ENCODE results near the gene EEIG1. TPM values are rescaled to one million over a fixed set of nuclear protein-coding genes. Genes with fewer than 3 reads are reported as not detected.

The EEIG1 gene
- total RNA-seq, 4 donors from 2014 or later: 7.0 to 22.0 (median 16.3) TPM

GRCh38 chr9:128015696-128016095 is 34.9 kb upstream of the EEIG1 start:
- H3K27ac ChIP-seq: no peak overlapping the region
- TF ChIP-seq EP300 (IDR thresholded peaks at IDR 0.05): no peak
- TF ChIP-seq POLR2A (IDR thresholded peaks at IDR 0.05): no peak
- no peak for TF ChIP-seq CTCF (IDR thresholded peaks at IDR 0.05)
- TF ChIP-seq POLR2AphosphoS5 (IDR thresholded peaks at IDR 0.05): no peak
- no peak for ATAC-seq
- H3K27me3 ChIP-seq: no peaks in the 10 kb centered on the region
- no peaks in the 10 kb centered on the region for H3K4me1 ChIP-seq
- no peaks in the 10 kb centered on the region for H3K9me3 ChIP-seq
- H3K36me3 ChIP-seq: no peaks in the 10 kb centered on the region
- no peak overlapping the region for H3K4me3 ChIP-seq
- 80 to 100% methylated on average over 1 of the region's 5 CpGs for WGBS, 2 donors (ENCODE audit: low coverage in 1 of 2)

- Histone ChIP-seq H3K27me3 (no peaks in the 10 kb centered on the region), H3K36me3 (no peaks in the 10 kb centered on the region), H3K4me1 (peaks cover 0 to 11% (median 4%) of the 10 kb centered on the region in 3 donors), H3K4me3 (no peak overlapping the region), H3K9me3 (peaks cover 0 to 4% (median 0%) of the 10 kb centered on the region in 3 donors), H3K27ac (no peak overlapping the region)
- ATAC-seq: peak; percentile 18
- no peak for TF ChIP-seq POLR2AphosphoS5 (IDR thresholded peaks at IDR 0.05)
- no peak for TF ChIP-seq CTCF (IDR thresholded peaks at IDR 0.05)
- TF ChIP-seq POLR2A (IDR thresholded peaks at IDR 0.05): no peak
- no peak for TF ChIP-seq EP300 (IDR thresholded peaks at IDR 0.05)
- WGBS, 2 donors (ENCODE audit: low coverage in 1 of 2): 35 to 60% methylated on average over 1 to 4 of the region's 12 CpGs
Observed at GRCh38 chr9:128011071-128011817, 30.5 kb upstream of the EEIG1 start.

- H3K9me3 ChIP-seq: peaks cover 0 to 4% (median 0%) of the 10 kb centered on the region in 3 donors
- H3K36me3 ChIP-seq: no peaks in the 10 kb centered on the region
- H3K27ac ChIP-seq: no peak overlapping the region
- no peak for ATAC-seq
- 95% methylated on average over 4 of the region's 9 CpGs; no CpG with 5 or more reads in 1 of the 2 donors for WGBS, 2 donors (ENCODE audit: low coverage in 1 of 2)
- no peaks in the 10 kb centered on the region for H3K27me3 ChIP-seq
- H3K4me1 ChIP-seq: peaks cover 0 to 23% (median 4%) of the 10 kb centered on the region in 3 donors
- TF ChIP-seq POLR2A (IDR thresholded peaks at IDR 0.05) (no peak), EP300 (IDR thresholded peaks at IDR 0.05) (no peak), CTCF (IDR thresholded peaks at IDR 0.05) (no peak), POLR2AphosphoS5 (IDR thresholded peaks at IDR 0.05) (no peak)
- no peak overlapping the region for H3K4me3 ChIP-seq
Observed at GRCh38 chr9:128009639-128010038, 28.9 kb upstream of the EEIG1 start.

GRCh38 chr9:128008171-128008570 is 27.4 kb upstream of the EEIG1 start:
- peak overlapping the region in 1 of 4 donors; percentile 36 for H3K27ac ChIP-seq
- no peak for ATAC-seq
- H3K9me3 ChIP-seq: peaks cover 0 to 4% (median 0%) of the 10 kb centered on the region in 3 donors
- 81 to 93% methylated on average over 3 to 5 of the region's 5 CpGs for WGBS, 2 donors (ENCODE audit: low coverage in 1 of 2)
- no peaks in the 10 kb centered on the region for H3K36me3 ChIP-seq
- H3K4me1 ChIP-seq: peaks cover 0 to 23% (median 4%) of the 10 kb centered on the region in 3 donors
- TF ChIP-seq CTCF (IDR thresholded peaks at IDR 0.05) (no peak), POLR2AphosphoS5 (IDR thresholded peaks at IDR 0.05) (no peak), POLR2A (IDR thresholded peaks at IDR 0.05) (no peak), EP300 (IDR thresholded peaks at IDR 0.05) (no peak)
- no peak overlapping the region for H3K4me3 ChIP-seq
- H3K27me3 ChIP-seq: no peaks in the 10 kb centered on the region
